ENCODE results near the gene LRP10. TPM values are rescaled to one million over a fixed set of nuclear protein-coding genes. Genes with fewer than 3 reads are reported as not detected.

Gene LRP10
- total and polyA plus RNA-seq, 2 donors (not counting 1 experiment from before 2014, with no cell fraction given), result 99.7 to 120 TPM

GRCh38 chr14:22872033-22872832, 693 bp downstream of the LRP10 start:
- peak overlapping the region; percentile 79 to 97 (median 92) for H3K4me3 ChIP-seq (ENCODE audit: control extremely low read depth in 1 of 5, extremely low read depth in 1 of 5, insufficient read depth in 1 of 5, low read depth in 2 of 5, low read length in 4 of 5)
- H3K9me3 ChIP-seq (ENCODE audit: control extremely low read depth in 1 of 3, control insufficient read depth in 2 of 3, insufficient read depth in 1 of 3, low read length in 2 of 3), result no peaks in the 10 kb centered on the region
- peaks cover 34% of the 10 kb centered on the region for H3K4me1 Mint-ChIP-seq
- DNase-seq (peak; percentile 83), ATAC-seq (ENCODE audit: low read depth) (peak; percentile 22)
- peak overlapping the region; percentile 98 for H3K27ac Mint-ChIP-seq
- peak overlapping the region; percentile 96 for H3K4me3 Mint-ChIP-seq
- H3K9me3 Mint-ChIP-seq (ENCODE audit: insufficient read depth), result no peaks in the 10 kb centered on the region
- H3K9ac ChIP-seq (ENCODE audit: low read length), result peak overlapping the region; percentile 96
- H3K27ac ChIP-seq (ENCODE audit: low read length in 2 of 2), result peak overlapping the region; percentile 84 to 88
- CTCF ChIA-PET, result interaction anchor here (0.5 to 7.9 kb wide), 36 partner anchors 10 to 487 kb away, joined by 3 to 111 read pairs (median 5); partner anchors contain the start of genes AJUBA, CDH24, DAD1 and HAUS4
- intact Hi-C loops (cut with micrococcal nuclease), result loop anchor here (1.0 to 5.0 kb wide), 4 partner anchors 28 to 135 kb away; partner anchors contain the start of gene AJUBA
- peak overlapping the region; percentile 76 for H2AFZ ChIP-seq (ENCODE audit: insufficient read depth, low read depth, low read length, poor library complexity, severe bottlenecking)
- peaks cover 39% of the 10 kb centered on the region for H4K20me1 ChIP-seq (ENCODE audit: control insufficient read depth, insufficient read depth, low read length, poor library complexity, severe bottlenecking)
- WGBS (ENCODE audit: insufficient coverage), result under 1% methylated on average over 42 of the region's 45 CpGs
- POLR2A ChIA-PET, result interaction anchor here (0.5 to 4.6 kb wide), 13 partner anchors 9 to 1416 kb away, joined by 3 to 61 read pairs (median 5); partner anchors contain the start of genes CHD8 and CPNE6
- no peak for TF ChIP-seq EZH2 (IDR thresholded peaks at IDR 0.05; ENCODE audit: borderline replicate concordance, insufficient read depth, low read depth, low read length, poor library complexity, severe bottlenecking)
- peak; percentile 90 for TF ChIP-seq CTCF (IDR thresholded peaks at IDR 0.05)
- no peaks in the 10 kb centered on the region for H3K27me3 Mint-ChIP-seq
- peaks cover 41% of the 10 kb centered on the region for H3K79me2 ChIP-seq (ENCODE audit: control insufficient read depth, insufficient read depth, low read length)
- peaks cover 2 to 43% of the 10 kb centered on the region in 2 experiments for H3K36me3 ChIP-seq (replicated peaks in 1 of 2; ENCODE audit: control extremely low read depth in 1 of 2, control insufficient read depth in 1 of 2, extremely low read depth in 1 of 2, insufficient read depth in 2 of 2, low read length in 1 of 2)
- H3K4me1 ChIP-seq (ENCODE audit: control insufficient read depth in 2 of 2, insufficient read depth in 2 of 2, low read length in 2 of 2), result peaks cover 19 to 35% of the 10 kb centered on the region in 2 donors
- H3K27me3 ChIP-seq (replicated peaks in 1 of 4; ENCODE audit: control extremely low read depth in 1 of 4, control insufficient read depth in 3 of 4, insufficient read depth in 4 of 4, low read length in 3 of 4), result no peaks in the 10 kb centered on the region
- H3K4me2 ChIP-seq (replicated peaks; ENCODE audit: low read depth, low read length, poor library complexity, severe bottlenecking), result peak overlapping the region; percentile 85
